HUDEP-2 (cell line): ENCODE measurements around the gene AMPD2.
A peak's percentile ranks its signal among the peaks of the same experiment; 100 is the strongest.

Experiments
- DNase-seq, 76 experiments: peaks; one replicate each; lab custom pipeline; 2025; ENCODE audit not compliant: unreplicated experiment in 76 of 76; lab: John Stamatoyannopoulos, UW

Gene AMPD2

GRCh38 chr1:109616391-109616790, 3.2 kb upstream of the AMPD2 start:
- no peak for DNase-seq

GRCh38 chr1:109617291-109617801, 2.3 kb upstream of the AMPD2 start:
- no peak for DNase-seq

GRCh38 chr1:109618661-109619575, 719 bp upstream of the AMPD2 start:
- peak in 2 of 76 experiments; percentile 32 to 63 for DNase-seq

- DNase-seq, result no peak
Observed at GRCh38 chr1:109620401-109620791, 759 bp downstream of the AMPD2 start.

GRCh38 chr1:109620841-109621286, 1.2 kb downstream of the AMPD2 start:
- peak in 73 of 76 experiments; percentile 11 to 90 (median 72) for DNase-seq

GRCh38 chr1:109621379-109622136, 1.9 kb downstream of the AMPD2 start:
- DNase-seq, result peak in 3 of 76 experiments; percentile 8 to 27 (median 17)

GRCh38 chr1:109622137-109622892, 2.7 kb downstream of the AMPD2 start:
- no peak for DNase-seq

- peak in 37 of 76 experiments; percentile 9 to 62 (median 33) for DNase-seq
Observed at GRCh38 chr1:109622895-109623294, 3.3 kb downstream of the AMPD2 start.

- peak in 41 of 76 experiments; percentile 13 to 70 (median 30) for DNase-seq
Observed at GRCh38 chr1:109623601-109624161, 4.0 kb downstream of the AMPD2 start.

- DNase-seq, result peak in 9 of 76 experiments; percentile 11 to 37 (median 21)
Observed at GRCh38 chr1:109624201-109625010, 4.8 kb downstream of the AMPD2 start.

GRCh38 chr1:109625176-109625575, 5.5 kb downstream of the AMPD2 start:
- no peak for DNase-seq

GRCh38 chr1:109625601-109626560, 6.2 kb downstream of the AMPD2 start:
- DNase-seq, result no peak

GRCh38 chr1:109626682-109627408, 7.2 kb downstream of the AMPD2 start:
- DNase-seq, result no peak

- no peak for DNase-seq
Observed at GRCh38 chr1:109627692-109628399, 8.2 kb downstream of the AMPD2 start.

- DNase-seq, result no peak
Observed at GRCh38 chr1:109628540-109629321, 9.1 kb downstream of the AMPD2 start.

GRCh38 chr1:109629372-109630030, 9.9 kb downstream of the AMPD2 start:
- no peak for DNase-seq
